Hepatocyte (in vitro differentiated cells): ENCODE measurements around the gene CDC42BPG. TPM values are rescaled to one million over a fixed set of nuclear protein-coding genes. Genes with fewer than 3 reads are reported as not detected.
A peak's percentile ranks its signal among the peaks of the same experiment; 100 is the strongest.

Experiments
- DNase-seq: peaks from one replicate; pipeline ENCODE4 v3.0.0-alpha.2; 2016; ENCODE audit warnings: low spot score
- H2AFZ ChIP-seq: fragments of 200-600 bp; sonication (generic); 2 replicates; pipeline ENCODE4 v1.6.0; 2016; ENCODE audit warnings: antibody characterized with exemption, mild to moderate bottlenecking
- H3K27ac ChIP-seq: fragments of 200-600 bp; sonication (generic); 2 replicates; pipeline ENCODE4 v1.5.1; 2016; ENCODE audit warnings: mild to moderate bottlenecking
- H3K27me3 ChIP-seq: fragments of 200-600 bp; sonication (generic); 2 replicates; pipeline ENCODE4 v1.6.1; 2016
- H3K36me3 ChIP-seq: fragments of 200-600 bp; sonication (generic); replicated peaks from 2 replicates; pipeline ENCODE4 v1.5.1; 2016; ENCODE audit warnings: low read depth; ENCODE audit not compliant: insufficient read depth
- H3K4me1 ChIP-seq: fragments of 200-600 bp; sonication (generic); 2 replicates; pipeline ENCODE4 v1.5.1; 2016; ENCODE audit warnings: mild to moderate bottlenecking, moderate library complexity; ENCODE audit not compliant: insufficient read depth
- H3K4me2 ChIP-seq: fragments of 200-600 bp; sonication (generic); 2 replicates; pipeline ENCODE4 v1.6.0; 2016
- H3K4me3 ChIP-seq: fragments of 200-600 bp; sonication (generic); 2 replicates; pipeline ENCODE4 v1.5.1; 2016; ENCODE audit warnings: mild to moderate bottlenecking
- H3K79me2 ChIP-seq: fragments of 200-600 bp; sonication (generic); 2 replicates; pipeline ENCODE4 v1.6.0; 2017; ENCODE audit warnings: mild to moderate bottlenecking
- H3K9me2 ChIP-seq: fragments of 200-600 bp; sonication (generic); replicated peaks from 2 replicates; pipeline ENCODE4 v1.6.0; 2017; ENCODE audit warnings: mild to moderate bottlenecking; ENCODE audit not compliant: insufficient read depth
- H3K9me3 ChIP-seq: fragments of 200-600 bp; sonication (generic); 2 replicates; pipeline ENCODE4 v1.5.1; 2016; ENCODE audit warnings: low read depth, mild to moderate bottlenecking
- H4K20me1 ChIP-seq: fragments of 200-600 bp; sonication (generic); 2 replicates; pipeline ENCODE4 v1.6.0; 2016; ENCODE audit warnings: mild to moderate bottlenecking; ENCODE audit not compliant: insufficient read depth, poor library complexity, severe bottlenecking
- EZH2 ChIP-seq: fragments of 200-600 bp; sonication (generic); IDR thresholded peaks from 2 replicates; pipeline ENCODE4 v1.6.1; 2016; ENCODE audit warnings: antibody characterized with exemption, mild to moderate bottlenecking, borderline replicate concordance
- EZH2phosphoT487 ChIP-seq: fragments of 200-600 bp; sonication (generic); IDR thresholded peaks from one replicate; pipeline ENCODE4 v1.6.1; 2018; ENCODE audit warnings: antibody characterized with exemption, mild to moderate bottlenecking, low read depth, moderate library complexity; ENCODE audit not compliant: unreplicated experiment, severe bottlenecking
- WGBS: methylation state at CpG from one replicate; pipeline ENCODE4 v1.1.6; 2016; ENCODE audit warnings: low lambda C conversion rate; ENCODE audit errors: missing lambda C conversion rate; 5-methylcytosine and 5-hydroxymethylcytosine counted together
- polyA plus RNA-seq: library from polyadenylated mRNA; unstranded; fragments of >200 nt; fragmentation: Nextera tagmentation; extraction: Ambion mirVana; gene quantifications from 2 replicates; pipeline ENCODE4 v1.2.1, GENCODE V29; 2016
- total RNA-seq: library from RNA; depleted of rRNA; stranded (reverse); fragments of >200 nt; gene quantifications from 2 replicates; pipeline ENCODE4 v1.2.3, GENCODE V29; 2014
- TF ChIP-seq, protein P1 (sequence below): fragments of 200-600 bp; sonication (generic); IDR thresholded peaks from 2 replicates; pipeline ENCODE4 v1.5.1; 2016; ENCODE audit warnings: antibody characterized with exemption, mild to moderate bottlenecking; ENCODE audit not compliant: poor library complexity

The CDC42BPG gene
- total and polyA plus RNA-seq, 2 experiments from 2014 or later = 3.1 to 8.4 TPM

DNA sequence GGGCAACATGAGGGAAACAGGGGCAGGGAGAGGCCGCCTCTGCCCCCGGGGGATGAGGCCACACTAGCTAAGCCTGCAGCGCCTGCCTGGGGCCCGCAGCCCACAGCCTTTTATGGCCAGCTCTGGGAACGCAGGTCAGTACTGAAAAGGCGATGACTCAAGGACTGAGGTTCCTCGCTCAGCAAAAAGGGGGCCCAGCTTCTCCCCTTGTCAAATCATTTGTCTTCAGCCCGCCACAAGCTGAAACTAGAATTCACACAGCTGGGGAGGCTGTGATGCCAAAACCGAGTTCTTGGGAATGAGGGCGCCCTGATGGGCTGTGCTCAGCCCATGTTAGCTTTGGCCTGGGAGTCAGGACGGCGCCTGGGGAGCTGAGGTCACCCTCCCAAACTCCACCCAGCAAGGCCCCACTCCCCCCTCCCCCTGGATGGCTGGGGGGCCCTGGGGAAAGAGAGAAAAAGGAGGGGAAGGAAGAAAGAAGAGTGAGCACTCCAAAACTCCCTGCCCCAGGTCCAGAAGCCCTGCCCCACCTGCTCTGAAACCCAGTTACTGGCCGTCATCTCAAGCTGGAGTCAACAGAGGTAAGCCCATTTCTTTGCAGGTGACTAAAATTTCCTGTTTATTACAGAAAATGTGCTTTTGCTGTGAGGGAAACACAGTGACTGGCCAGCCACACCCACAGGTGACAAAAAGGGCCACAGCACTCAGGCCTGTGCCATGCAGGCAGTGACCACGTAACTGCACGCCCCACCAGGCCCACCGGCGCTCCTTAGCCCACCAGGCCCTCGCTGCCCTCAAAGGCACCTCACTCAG lies 20.2 kb upstream of the CDC42BPG start:
- H3K4me2 ChIP-seq = peak overlapping the region; percentile 67
- H2AFZ ChIP-seq = no peak overlapping the region
- H3K9me3 ChIP-seq = no peaks in the 10 kb centered on the region
- peak overlapping the region; percentile 92 for H3K27ac ChIP-seq
- DNase-seq = peak; percentile 85
- H3K79me2 ChIP-seq = peaks cover 97% of the 10 kb centered on the region
- H3K4me3 ChIP-seq = no peak overlapping the region
- H3K36me3 ChIP-seq = no peaks in the 10 kb centered on the region
- TF ChIP-seq, protein P1, sequence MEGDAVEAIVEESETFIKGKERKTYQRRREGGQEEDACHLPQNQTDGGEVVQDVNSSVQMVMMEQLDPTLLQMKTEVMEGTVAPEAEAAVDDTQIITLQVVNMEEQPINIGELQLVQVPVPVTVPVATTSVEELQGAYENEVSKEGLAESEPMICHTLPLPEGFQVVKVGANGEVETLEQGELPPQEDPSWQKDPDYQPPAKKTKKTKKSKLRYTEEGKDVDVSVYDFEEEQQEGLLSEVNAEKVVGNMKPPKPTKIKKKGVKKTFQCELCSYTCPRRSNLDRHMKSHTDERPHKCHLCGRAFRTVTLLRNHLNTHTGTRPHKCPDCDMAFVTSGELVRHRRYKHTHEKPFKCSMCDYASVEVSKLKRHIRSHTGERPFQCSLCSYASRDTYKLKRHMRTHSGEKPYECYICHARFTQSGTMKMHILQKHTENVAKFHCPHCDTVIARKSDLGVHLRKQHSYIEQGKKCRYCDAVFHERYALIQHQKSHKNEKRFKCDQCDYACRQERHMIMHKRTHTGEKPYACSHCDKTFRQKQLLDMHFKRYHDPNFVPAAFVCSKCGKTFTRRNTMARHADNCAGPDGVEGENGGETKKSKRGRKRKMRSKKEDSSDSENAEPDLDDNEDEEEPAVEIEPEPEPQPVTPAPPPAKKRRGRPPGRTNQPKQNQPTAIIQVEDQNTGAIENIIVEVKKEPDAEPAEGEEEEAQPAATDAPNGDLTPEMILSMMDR = no peak
- TF ChIP-seq EZH2phosphoT487 = no peak
- TF ChIP-seq EZH2 = no peak
- no peaks in the 10 kb centered on the region for H3K9me2 ChIP-seq
- H3K27me3 ChIP-seq = no peaks in the 10 kb centered on the region
- H4K20me1 ChIP-seq = peaks cover 7% of the 10 kb centered on the region
- peaks cover 46% of the 10 kb centered on the region for H3K4me1 ChIP-seq
- WGBS = 67% methylated on average over 16 of the region's 18 CpGs

DNA sequence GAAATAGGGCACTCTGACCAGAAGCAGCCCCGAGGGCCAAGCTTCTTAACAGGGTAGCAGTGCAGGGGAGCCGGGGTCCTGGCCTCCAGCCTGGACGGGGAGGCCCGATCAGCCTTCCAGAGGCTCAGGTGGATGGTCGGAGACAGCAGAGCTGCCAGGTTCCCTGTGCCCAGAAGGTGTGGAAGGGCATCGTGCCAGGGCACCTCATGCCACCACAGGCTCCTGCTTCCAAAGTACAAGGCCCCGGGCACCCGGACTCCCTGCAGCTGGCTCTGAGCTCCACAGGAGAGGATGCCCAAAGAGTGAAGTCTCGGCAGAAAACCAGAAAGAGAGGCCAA lies 19.7 kb upstream of the CDC42BPG start:
- no peak overlapping the region for H2AFZ ChIP-seq
- no peaks in the 10 kb centered on the region for H3K9me2 ChIP-seq
- H3K9me3 ChIP-seq = no peaks in the 10 kb centered on the region
- H3K36me3 ChIP-seq = no peaks in the 10 kb centered on the region
- DNase-seq = no peak
- H4K20me1 ChIP-seq = peaks cover 4% of the 10 kb centered on the region
- no peaks in the 10 kb centered on the region for H3K27me3 ChIP-seq
- H3K79me2 ChIP-seq = peaks cover 97% of the 10 kb centered on the region
- TF ChIP-seq EZH2 (no peak), EZH2phosphoT487 (no peak)
- TF ChIP-seq, protein P1 = no peak
- peak overlapping the region; percentile 92 for H3K27ac ChIP-seq
- H3K4me1 ChIP-seq = peaks cover 40% of the 10 kb centered on the region
- H3K4me2 ChIP-seq = peak overlapping the region; percentile 67
- 78% methylated on average over 9 of the region's 9 CpGs for WGBS
- H3K4me3 ChIP-seq = no peak overlapping the region

DNA sequence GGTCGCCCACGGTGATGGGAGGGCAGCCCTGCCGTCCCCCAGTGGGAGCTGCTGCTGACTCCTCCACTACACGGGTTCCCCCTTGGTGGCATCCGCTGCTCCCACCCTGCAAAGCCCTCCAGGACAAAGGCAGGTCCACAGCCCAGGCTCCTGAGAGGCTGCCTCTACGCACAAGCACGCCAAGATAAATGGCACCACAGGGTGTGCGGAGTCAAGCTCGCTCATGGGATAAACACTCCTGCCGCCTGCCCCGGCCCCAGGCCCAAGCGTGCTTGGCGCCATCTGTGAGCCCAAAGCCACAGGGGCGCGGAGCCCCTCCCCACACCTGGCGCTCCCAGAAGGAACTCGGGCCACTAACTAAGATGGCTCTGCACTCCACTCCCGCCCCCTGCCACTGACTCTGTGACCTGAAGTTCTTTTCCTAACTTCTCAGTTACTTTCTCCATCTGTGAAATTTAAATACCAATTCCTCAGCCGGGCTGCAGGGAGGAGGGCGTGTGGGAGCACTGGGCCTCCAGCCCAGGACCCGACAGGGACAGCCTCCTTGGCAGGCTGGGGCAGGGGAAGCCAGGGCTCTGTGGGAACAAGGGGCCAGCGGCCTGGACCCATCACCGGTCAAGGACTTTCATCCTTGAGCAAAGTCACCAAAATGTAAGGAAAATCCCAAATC lies 19.1 kb upstream of the CDC42BPG start:
- Histone ChIP-seq H3K27me3 (no peaks in the 10 kb centered on the region), H2AFZ (no peak overlapping the region), H4K20me1 (peaks cover 4% of the 10 kb centered on the region), H3K36me3 (no peaks in the 10 kb centered on the region), H3K9me2 (no peaks in the 10 kb centered on the region), H3K9me3 (no peaks in the 10 kb centered on the region), H3K4me1 (peaks cover 35% of the 10 kb centered on the region), H3K27ac (peak overlapping the region; percentile 92), H3K4me2 (peak overlapping the region; percentile 67), H3K79me2 (peaks cover 95% of the 10 kb centered on the region), H3K4me3 (no peak overlapping the region)
- DNase-seq = no peak
- WGBS = 89% methylated on average over 23 of the region's 23 CpGs
- TF ChIP-seq EZH2phosphoT487 (no peak), EZH2 (no peak)
- TF ChIP-seq, protein P1 = no peak
